Ishikawa (cell line): ENCODE measurements around the gene NACAD.

ENCODE experiments used
- EP300 ChIP-seq: IDR thresholded peaks from 2 replicates; pipeline ENCODE4 v1.6.1; 2012; ENCODE audit warnings: borderline replicate concordance
- RAD21 ChIP-seq: IDR thresholded peaks from 2 replicates; pipeline ENCODE4 v1.6.1; 2012; ENCODE audit warnings: low read depth
- TCF12 ChIP-seq: IDR thresholded peaks from 2 replicates; pipeline ENCODE4 v1.6.1; 2012; ENCODE audit warnings: low read depth
- TEAD4 ChIP-seq: IDR thresholded peaks from 2 replicates; pipeline ENCODE4 v1.6.1; 2012
- USF1 ChIP-seq: IDR thresholded peaks from 2 replicates; pipeline ENCODE4 v1.6.1; 2012

DNA sequence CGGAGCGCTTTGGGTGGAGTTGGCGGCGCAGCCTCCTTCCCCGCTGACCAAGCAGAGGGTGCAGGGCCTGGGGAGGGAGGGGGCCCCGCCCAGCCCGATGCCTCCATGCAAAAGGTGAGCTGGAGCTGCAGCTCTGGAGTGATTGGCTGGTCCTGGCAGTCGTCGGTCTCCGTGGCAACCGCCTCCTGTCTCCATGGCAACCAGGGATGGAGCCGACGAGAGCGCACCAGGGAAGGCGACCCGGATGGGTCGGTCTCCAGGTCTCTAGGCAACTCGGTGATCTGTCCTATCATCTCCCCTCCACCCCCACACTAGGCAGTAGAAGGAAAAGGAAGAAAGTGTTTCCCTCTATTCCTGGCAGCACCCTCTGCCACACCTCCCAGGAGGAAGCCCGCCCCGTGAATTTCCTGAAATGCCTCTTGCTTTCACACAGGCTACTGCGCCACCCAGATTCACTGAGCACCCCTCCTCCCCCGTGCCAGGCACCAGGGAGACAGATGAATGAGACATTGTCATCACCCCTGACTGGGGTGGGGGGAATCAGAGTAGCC lies 647 bp upstream of the NACAD start:
- TF ChIP-seq TCF12, result no peak
- no peak for TF ChIP-seq TEAD4
- no peak for TF ChIP-seq USF1
- TF ChIP-seq RAD21, result no peak
- TF ChIP-seq EP300, result no peak
